K562 (cell line): ENCODE measurements around the gene DGUOK.

Source experiments
- BDP1 ChIP-seq: IDR thresholded peaks from 3 replicates; pipeline ENCODE4 v1.6.1; 2011; ENCODE audit not compliant: insufficient read length, insufficient read depth
- CEBPB ChIP-seq: fragments of 450-650 bp; IDR thresholded peaks from 2 replicates; pipeline ENCODE4 v1.6.1; 2016; ENCODE audit warnings: missing genetic modification characterization, missing compliant biosample characterization
- CEBPG ChIP-seq, 3 experiments: fragments of 200-800 bp in 1 of 3; sonication (Bioruptor generic) in 1 of 3; sonication (generic) in 1 of 3; formaldehyde crosslinking in 1 of 3; IDR thresholded peaks in 2 of 3; conservative IDR thresholded peaks in 1 of 3; 2 replicates each; pipeline versions ENCODE4 v1.6.1 to v1.8.0; 2016 to 2022; ENCODE audit warnings: missing compliant biosample characterization in 2 of 3, missing genetic modification characterization in 2 of 3, mild to moderate bottlenecking in 1 of 3, missing genetic modification reagents in 1 of 3
- HCFC1 ChIP-seq: IDR thresholded peaks from 2 replicates; pipeline ENCODE4 v1.6.1; 2012; ENCODE audit warnings: low read depth, low read length, improper control_type of control experiment
- JUN ChIP-seq, 2 experiments: sonication (generic) in 1 of 2; formaldehyde crosslinking in 1 of 2; IDR thresholded peaks; 2 replicates each; pipeline versions ENCODE4 v1.6.1 to v1.8.0; 2012 to 2022; ENCODE audit warnings: borderline replicate concordance in 2 of 2, mild to moderate bottlenecking in 2 of 2, improper control_type of control experiment in 1 of 2, low read depth in 1 of 2, low read length in 1 of 2, missing genetic modification reagents in 1 of 2
- MYNN ChIP-seq, 2 experiments: sonication (generic); formaldehyde crosslinking in 1 of 2; IDR thresholded peaks; 2 replicates each; pipeline versions ENCODE4 v1.5.0 to v1.6.1; 2016 to 2020; ENCODE audit warnings: antibody characterized with exemption in 1 of 2, missing genetic modification reagents in 1 of 2
- NUFIP1 ChIP-seq: fragments of 450-650 bp; IDR thresholded peaks from 2 replicates; pipeline ENCODE4 v1.6.1; 2018; ENCODE audit not compliant: partially characterized antibody
- RCOR1 ChIP-seq, 2 experiments: IDR thresholded peaks; 2 replicates each; pipeline ENCODE4 v1.6.1; 2012; ENCODE audit warnings: low read depth in 2 of 2, low read length in 2 of 2, borderline replicate concordance in 1 of 2, improper control_type of control experiment in 1 of 2
- ZNF184 ChIP-seq: sonication (generic); formaldehyde crosslinking; IDR thresholded peaks from 2 replicates; pipeline ENCODE4 v1.5.0; 2020; ENCODE audit warnings: missing genetic modification reagents
- ZNF24 ChIP-seq: fragments of 450-650 bp; IDR thresholded peaks from 2 replicates; pipeline ENCODE4 v1.6.1; 2016
- TF ChIP-seq, protein P1 (sequence below): fragments of 450-650 bp; formaldehyde crosslinking; conservative IDR thresholded peaks from 2 replicates; pipeline ENCODE4 v1.4.0; 2022; ENCODE audit warnings: mild to moderate bottlenecking, missing genetic modification characterization
- TF ChIP-seq, protein P2 (sequence below), 3 experiments: IDR thresholded peaks in 2 of 3; conservative IDR thresholded peaks in 1 of 3; 2 replicates each; pipeline ENCODE4 v1.5.1; 2011 to 2012; ENCODE audit warnings: low read length in 3 of 3, mild to moderate bottlenecking in 3 of 3, control low read depth in 2 of 3, improper control_type of control experiment in 1 of 3, inconsistent platforms in 1 of 3, low read depth in 1 of 3, mixed read lengths in 1 of 3, moderate library complexity in 1 of 3; ENCODE audit not compliant: insufficient read depth in 2 of 3
- TF ChIP-seq, protein P3 (sequence below): fragments of 250-450 bp; sonication (Bioruptor Pico); IDR thresholded peaks from 2 replicates; pipeline ENCODE4 v1.4.0; 2020

DNA sequence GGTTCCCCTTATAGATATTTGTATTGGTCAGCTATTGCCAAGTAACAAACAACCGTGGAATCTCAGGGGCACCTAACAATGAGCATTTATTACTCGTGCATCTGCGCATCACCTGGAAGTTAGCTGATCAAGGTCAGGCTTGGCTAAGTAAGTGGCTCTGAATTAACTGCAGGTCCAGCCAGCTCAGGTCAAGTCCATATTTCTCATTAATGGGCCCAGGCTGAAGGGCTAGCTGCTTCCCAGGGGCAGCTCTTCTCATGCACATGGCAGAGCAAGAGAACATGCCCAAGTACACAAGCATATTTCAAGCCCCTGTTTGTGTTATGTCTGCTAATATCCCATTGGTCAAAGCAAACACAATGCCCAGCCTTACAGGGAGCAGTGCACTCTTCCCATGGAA, 7.8 kb upstream of the DGUOK start:
- TF ChIP-seq ZNF184 (CRISPR knock-in tag): no peak
- TF ChIP-seq ZNF24: no peak
- TF ChIP-seq HCFC1: no peak
- TF ChIP-seq, protein P1, sequence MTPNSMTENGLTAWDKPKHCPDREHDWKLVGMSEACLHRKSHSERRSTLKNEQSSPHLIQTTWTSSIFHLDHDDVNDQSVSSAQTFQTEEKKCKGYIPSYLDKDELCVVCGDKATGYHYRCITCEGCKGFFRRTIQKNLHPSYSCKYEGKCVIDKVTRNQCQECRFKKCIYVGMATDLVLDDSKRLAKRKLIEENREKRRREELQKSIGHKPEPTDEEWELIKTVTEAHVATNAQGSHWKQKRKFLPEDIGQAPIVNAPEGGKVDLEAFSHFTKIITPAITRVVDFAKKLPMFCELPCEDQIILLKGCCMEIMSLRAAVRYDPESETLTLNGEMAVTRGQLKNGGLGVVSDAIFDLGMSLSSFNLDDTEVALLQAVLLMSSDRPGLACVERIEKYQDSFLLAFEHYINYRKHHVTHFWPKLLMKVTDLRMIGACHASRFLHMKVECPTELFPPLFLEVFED (CRISPR knock-in tag): no peak
- no peak for TF ChIP-seq CEBPG (CRISPR knock-in tag; IDR thresholded peaks at IDR 0.05)
- TF ChIP-seq CEBPG (tag; conservative IDR thresholded peaks at IDR 0.05 in 1 of 2, IDR thresholded peaks at IDR 0.05 in 1 of 2): no peak
- TF ChIP-seq, protein P2, sequence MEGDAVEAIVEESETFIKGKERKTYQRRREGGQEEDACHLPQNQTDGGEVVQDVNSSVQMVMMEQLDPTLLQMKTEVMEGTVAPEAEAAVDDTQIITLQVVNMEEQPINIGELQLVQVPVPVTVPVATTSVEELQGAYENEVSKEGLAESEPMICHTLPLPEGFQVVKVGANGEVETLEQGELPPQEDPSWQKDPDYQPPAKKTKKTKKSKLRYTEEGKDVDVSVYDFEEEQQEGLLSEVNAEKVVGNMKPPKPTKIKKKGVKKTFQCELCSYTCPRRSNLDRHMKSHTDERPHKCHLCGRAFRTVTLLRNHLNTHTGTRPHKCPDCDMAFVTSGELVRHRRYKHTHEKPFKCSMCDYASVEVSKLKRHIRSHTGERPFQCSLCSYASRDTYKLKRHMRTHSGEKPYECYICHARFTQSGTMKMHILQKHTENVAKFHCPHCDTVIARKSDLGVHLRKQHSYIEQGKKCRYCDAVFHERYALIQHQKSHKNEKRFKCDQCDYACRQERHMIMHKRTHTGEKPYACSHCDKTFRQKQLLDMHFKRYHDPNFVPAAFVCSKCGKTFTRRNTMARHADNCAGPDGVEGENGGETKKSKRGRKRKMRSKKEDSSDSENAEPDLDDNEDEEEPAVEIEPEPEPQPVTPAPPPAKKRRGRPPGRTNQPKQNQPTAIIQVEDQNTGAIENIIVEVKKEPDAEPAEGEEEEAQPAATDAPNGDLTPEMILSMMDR (IDR thresholded peaks at IDR 0.05 in 2 of 3, conservative IDR thresholded peaks at IDR 0.05 in 1 of 3; ENCODE audit: insufficient read depth in 2 of 3, low read depth in 1 of 3, low read length in 3 of 3): no peak
- no peak for TF ChIP-seq RCOR1 (IDR thresholded peaks at IDR 0.05; ENCODE audit: borderline replicate concordance in 1 of 2, low read depth in 2 of 2, low read length in 2 of 2)
- no peak for TF ChIP-seq BDP1
- TF ChIP-seq, protein P3, sequence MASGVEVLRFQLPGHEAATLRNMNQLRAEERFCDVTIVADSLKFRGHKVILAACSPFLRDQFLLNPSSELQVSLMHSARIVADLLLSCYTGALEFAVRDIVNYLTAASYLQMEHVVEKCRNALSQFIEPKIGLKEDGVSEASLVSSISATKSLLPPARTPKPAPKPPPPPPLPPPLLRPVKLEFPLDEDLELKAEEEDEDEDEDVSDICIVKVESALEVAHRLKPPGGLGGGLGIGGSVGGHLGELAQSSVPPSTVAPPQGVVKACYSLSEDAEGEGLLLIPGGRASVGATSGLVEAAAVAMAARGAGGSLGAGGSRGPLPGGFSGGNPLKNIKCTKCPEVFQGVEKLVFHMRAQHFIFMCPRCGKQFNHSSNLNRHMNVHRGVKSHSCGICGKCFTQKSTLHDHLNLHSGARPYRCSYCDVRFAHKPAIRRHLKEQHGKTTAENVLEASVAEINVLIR: no peak
- no peak for TF ChIP-seq NUFIP1
- TF ChIP-seq CEBPB (tag): no peak
- no peak for TF ChIP-seq JUN (IDR thresholded peaks at IDR 0.05; ENCODE audit: borderline replicate concordance, low read depth, low read length)
- no peak for TF ChIP-seq JUN (CRISPR knock-in tag; IDR thresholded peaks at IDR 0.05; ENCODE audit: borderline replicate concordance)
- TF ChIP-seq MYNN (IDR thresholded peaks at IDR 0.05): no peak
- TF ChIP-seq MYNN (CRISPR knock-in tag; IDR thresholded peaks at IDR 0.05): no peak
